ENCODE measurements around the gene CARD19.

CARD19 gene

DNA sequence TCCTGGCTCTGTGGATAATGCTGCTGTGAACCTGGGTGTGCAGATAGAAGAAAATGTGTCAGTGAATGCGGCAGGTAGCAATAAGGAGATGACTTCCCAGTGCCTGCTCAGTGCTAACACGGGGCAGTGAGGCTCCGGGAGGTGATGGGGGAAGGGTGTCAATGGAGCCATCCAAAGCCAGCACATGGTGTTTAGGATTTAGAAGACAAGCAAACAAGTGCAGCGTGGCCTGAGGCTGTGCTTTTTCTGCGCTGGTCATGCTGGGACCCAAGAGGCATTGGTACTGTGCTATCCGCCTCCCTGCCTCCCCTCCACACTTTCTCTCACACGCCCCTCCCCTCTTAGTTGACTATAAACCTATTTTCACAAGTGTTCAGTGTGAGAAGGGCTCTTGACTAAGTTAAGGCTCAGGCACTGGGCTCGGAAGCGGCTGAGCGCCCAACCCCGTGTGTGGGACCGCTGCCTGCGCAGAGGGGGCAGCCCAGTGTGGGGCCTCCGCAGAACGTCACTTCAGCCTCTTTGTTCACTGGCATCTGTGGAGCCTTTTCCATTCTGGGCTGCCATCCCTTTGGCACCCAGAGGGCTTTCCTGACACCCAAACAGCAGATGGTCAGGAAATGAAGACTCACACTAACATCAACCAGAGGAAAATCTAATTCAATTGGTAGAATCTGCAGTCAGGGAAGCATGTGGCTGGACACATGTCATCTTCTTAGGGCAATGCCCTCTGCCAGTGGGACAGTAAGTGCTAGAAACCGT is 59.9 kb downstream of the CARD19 start:
- TF ChIP-seq, protein P1, sequence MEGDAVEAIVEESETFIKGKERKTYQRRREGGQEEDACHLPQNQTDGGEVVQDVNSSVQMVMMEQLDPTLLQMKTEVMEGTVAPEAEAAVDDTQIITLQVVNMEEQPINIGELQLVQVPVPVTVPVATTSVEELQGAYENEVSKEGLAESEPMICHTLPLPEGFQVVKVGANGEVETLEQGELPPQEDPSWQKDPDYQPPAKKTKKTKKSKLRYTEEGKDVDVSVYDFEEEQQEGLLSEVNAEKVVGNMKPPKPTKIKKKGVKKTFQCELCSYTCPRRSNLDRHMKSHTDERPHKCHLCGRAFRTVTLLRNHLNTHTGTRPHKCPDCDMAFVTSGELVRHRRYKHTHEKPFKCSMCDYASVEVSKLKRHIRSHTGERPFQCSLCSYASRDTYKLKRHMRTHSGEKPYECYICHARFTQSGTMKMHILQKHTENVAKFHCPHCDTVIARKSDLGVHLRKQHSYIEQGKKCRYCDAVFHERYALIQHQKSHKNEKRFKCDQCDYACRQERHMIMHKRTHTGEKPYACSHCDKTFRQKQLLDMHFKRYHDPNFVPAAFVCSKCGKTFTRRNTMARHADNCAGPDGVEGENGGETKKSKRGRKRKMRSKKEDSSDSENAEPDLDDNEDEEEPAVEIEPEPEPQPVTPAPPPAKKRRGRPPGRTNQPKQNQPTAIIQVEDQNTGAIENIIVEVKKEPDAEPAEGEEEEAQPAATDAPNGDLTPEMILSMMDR (IDR thresholded peaks at IDR 0.05), result no peak

DNA sequence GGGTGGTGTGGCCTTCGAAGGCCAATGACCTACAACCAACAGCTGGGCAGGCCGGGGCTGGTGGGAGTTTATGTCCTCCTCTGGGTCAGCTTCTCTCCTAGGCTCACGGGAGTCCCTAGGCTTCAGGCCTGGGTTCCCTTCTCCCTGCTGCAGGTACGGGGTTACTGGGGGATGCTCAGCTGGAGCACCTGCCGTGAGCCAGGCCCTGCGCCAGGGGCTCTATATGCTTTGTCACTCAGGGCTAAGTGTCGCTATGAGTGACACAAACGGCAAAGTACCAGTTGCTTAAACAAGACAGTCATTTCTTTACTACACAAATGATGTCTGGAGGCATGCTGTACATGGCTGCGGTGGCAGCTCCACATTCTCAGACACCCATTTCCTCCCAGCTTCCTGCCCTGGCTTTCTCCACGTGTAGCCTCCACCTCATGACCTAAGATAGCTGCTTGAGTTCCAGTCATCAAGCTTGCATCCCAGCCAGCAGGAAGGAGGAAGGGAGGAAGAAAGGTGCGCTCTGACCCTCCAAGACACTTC is 60.5 kb downstream of the CARD19 start:
- TF ChIP-seq, protein P1 (IDR thresholded peaks at IDR 0.05), result no peak

DNA sequence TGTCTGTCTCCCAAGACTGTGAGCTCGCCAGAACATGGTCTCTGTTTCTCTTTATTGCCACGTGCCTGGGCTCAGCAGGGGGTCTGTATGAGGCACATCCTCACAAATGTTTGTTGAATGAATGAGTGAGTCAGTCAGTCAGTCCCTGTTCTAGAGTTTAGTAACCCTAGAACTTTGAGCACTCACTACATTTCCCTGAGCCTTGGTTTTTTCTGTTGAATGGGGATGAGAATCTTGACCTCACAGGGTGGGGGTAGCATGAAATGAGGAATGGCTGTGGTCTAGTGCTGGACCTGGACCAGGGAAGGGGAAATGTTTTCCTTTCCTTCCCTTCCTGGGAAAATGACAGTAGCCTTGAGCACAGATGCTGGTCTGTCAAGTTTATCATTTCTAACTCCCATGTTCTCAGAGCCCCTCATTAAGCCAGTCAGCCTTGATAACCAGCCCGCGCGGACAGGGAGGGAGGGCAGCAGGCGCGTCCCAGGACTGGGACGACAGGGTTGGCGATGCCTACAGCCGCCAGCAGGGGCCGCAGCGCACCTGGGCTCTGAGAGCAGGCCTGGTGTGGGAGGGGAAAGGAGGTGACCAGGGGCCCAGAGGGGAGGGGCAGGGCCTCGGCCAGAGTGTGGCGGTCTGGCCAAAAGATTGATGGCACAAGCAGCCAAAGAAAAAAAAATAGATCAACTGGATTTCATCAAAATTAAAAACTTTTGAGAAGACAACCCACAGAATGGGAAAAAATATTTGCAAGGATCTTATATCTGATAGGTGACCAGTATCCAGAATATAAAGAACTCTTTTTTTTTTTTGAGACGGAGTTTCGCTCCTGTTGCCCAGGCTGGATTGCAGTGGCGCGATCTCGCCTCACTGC is 63.8 kb downstream of the CARD19 start:
- TF ChIP-seq, protein P1 (IDR thresholded peaks at IDR 0.05), result peak; percentile 99

DNA sequence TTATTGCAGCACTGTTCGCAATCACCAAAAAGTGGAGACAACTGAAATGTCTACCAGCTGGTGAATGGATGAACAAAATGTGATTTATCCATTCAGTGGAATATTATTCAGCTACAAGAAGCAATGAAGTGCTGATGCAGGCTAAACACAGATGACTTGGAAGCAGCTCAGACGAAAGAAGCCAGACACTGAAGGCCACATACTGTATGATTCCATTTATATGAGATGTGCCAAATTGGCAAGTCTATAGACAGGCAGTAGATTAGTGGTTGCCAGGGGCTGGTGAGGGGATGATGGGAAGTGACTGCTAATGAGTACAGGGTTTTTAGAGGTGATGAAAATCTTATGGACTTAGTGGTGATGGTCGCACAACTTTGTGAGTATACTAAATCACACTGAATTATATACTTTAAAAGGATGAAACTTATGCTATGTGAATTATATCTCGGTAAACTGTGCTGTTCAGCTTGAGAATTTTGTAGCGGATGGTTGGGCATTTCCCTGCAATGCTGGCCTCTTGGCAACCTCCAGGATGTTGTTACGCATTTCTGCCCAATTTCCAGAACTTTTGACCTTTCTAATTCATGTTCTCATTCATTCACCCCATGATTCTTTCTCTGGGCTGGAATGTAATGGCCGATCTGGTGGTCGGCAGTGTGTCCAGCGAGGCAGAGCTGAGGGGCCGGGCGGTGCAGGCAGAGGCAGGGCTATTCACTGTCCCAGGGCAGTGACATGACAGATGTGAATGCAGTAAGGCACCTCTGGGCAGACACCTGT is 66.0 kb downstream of the CARD19 start:
- TF ChIP-seq, protein P1 (IDR thresholded peaks at IDR 0.05), result no peak
